Nephron (organoid): Measurements from ENCODE around the gene TBRG4.

Experiments
- H3K27ac Mint-ChIP-seq, 3 experiments: 2 replicates each; pipeline ENCODE4 v1.8.0; 2020; ENCODE audit warnings: mixed read lengths in 3 of 3, mild to moderate bottlenecking in 2 of 3, moderate library complexity in 1 of 3
- H3K27me3 Mint-ChIP-seq: 2 replicates; pipeline ENCODE4 v1.8.0; 2021; ENCODE audit warnings: low read depth, mild to moderate bottlenecking, moderate library complexity, mixed read lengths
- H3K36me3 Mint-ChIP-seq: 2 replicates; pipeline ENCODE4 v1.8.0; 2020; ENCODE audit warnings: low read depth, mixed read lengths
- H3K4me1 Mint-ChIP-seq: 2 replicates; pipeline ENCODE4 v1.8.0; 2020; ENCODE audit warnings: mixed read lengths
- H3K4me3 Mint-ChIP-seq, 3 experiments: 2 replicates each; pipeline ENCODE4 v1.8.0; 2020; ENCODE audit warnings: mild to moderate bottlenecking in 3 of 3, mixed read lengths in 3 of 3, moderate library complexity in 2 of 3
- H3K9me3 Mint-ChIP-seq: 2 replicates; pipeline ENCODE4 v1.8.0; 2020; ENCODE audit warnings: mixed read lengths
- CTCF ChIP-seq, 3 experiments: fragments of 200-600 bp; sonication (generic); IDR thresholded peaks; one replicate each; pipeline ENCODE4 v1.5.0; 2021; ENCODE audit warnings: antibody characterized with exemption in 3 of 3; ENCODE audit not compliant: unreplicated experiment in 3 of 3

Gene TBRG4

GRCh38 chr7:45103958-45104843, 7.3 kb downstream of the TBRG4 start:
- no peaks in the 10 kb centered on the region for H3K27me3 Mint-ChIP-seq
- H3K4me1 Mint-ChIP-seq, result no peaks in the 10 kb centered on the region
- no peak for TF ChIP-seq CTCF (IDR thresholded peaks at IDR 0.05; ENCODE audit: unreplicated experiment in 3 of 3)
- H3K27ac Mint-ChIP-seq, result no peak overlapping the region
- no peak overlapping the region for H3K4me3 Mint-ChIP-seq
- peaks cover 40% of the 10 kb centered on the region for H3K36me3 Mint-ChIP-seq
- H3K9me3 Mint-ChIP-seq, result no peaks in the 10 kb centered on the region

DNA sequence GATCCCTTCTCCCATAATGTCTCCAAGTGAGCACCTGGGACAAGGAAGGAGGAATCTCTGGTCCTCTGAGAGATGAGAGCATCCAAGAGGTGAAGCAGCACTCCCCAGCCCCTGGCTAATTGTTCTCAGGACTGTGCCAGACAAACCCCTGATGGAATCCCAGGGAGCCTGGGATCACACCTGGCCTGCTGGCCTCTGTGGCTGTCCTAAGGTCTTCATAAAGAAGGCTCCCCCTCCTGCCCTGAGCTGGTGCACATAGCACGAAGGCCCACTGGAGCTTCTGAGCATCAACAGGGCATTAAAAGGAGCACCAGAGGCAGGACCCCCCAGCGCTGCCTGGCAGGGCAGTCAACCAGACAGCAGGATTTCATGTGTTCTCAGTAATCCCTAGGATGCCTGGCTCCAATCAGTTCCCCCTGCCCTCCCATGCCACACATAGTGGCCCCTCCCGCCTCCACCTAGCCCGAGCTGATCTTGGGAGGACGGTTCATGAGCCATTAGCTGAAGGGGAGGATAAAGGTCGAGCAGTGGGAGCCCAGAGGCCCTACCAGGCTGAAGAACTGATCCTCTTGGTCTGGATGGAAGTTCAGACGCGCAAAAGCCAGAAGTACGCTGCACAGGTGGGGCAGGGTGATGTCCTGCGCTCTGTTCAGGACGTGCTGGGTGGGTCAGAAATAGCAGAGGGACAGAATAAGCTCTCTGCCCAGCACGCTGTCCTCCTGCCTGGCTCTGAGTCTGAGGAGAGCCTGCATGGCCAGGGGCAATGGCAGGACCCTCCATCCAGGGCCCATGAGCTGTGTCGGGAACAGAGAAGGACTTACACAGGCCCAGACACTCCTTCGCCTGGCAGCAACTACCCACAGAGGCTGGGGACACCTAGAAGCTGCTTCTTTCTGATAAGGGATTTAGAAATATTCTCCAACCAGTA, 8.4 kb downstream of the TBRG4 start:
- no peaks in the 10 kb centered on the region for H3K4me1 Mint-ChIP-seq
- no peak for TF ChIP-seq CTCF (IDR thresholded peaks at IDR 0.05; ENCODE audit: unreplicated experiment in 3 of 3)
- H3K4me3 Mint-ChIP-seq, result no peak overlapping the region
- peaks cover 32% of the 10 kb centered on the region for H3K36me3 Mint-ChIP-seq
- no peaks in the 10 kb centered on the region for H3K27me3 Mint-ChIP-seq
- no peak overlapping the region for H3K27ac Mint-ChIP-seq
- no peaks in the 10 kb centered on the region for H3K9me3 Mint-ChIP-seq

DNA sequence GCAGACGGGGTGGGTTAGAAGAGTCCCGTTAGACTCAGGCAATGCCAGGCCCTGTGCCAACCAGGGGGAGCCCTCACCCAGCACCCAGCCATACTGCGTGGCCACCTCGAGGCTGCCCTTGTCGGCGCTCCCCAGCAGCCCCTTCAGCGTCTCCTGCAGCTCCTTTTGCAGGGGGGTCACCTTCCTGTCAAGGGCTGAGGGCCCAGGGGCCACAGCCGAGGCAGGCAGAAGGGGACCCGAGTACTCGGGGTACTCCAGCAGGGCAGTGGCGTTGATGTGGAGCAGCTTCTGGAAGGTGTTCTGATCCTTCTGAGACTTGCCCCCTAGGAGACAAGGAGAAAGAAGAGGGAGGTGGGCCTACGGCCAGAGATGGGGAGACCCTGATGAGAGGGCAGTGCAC, 9.7 kb downstream of the TBRG4 start:
- peaks cover 23% of the 10 kb centered on the region for H3K36me3 Mint-ChIP-seq
- H3K27ac Mint-ChIP-seq, result no peak overlapping the region
- H3K4me3 Mint-ChIP-seq, result no peak overlapping the region
- no peaks in the 10 kb centered on the region for H3K9me3 Mint-ChIP-seq
- H3K27me3 Mint-ChIP-seq, result no peaks in the 10 kb centered on the region
- no peak for TF ChIP-seq CTCF (IDR thresholded peaks at IDR 0.05; ENCODE audit: unreplicated experiment in 3 of 3)
- no peaks in the 10 kb centered on the region for H3K4me1 Mint-ChIP-seq

DNA sequence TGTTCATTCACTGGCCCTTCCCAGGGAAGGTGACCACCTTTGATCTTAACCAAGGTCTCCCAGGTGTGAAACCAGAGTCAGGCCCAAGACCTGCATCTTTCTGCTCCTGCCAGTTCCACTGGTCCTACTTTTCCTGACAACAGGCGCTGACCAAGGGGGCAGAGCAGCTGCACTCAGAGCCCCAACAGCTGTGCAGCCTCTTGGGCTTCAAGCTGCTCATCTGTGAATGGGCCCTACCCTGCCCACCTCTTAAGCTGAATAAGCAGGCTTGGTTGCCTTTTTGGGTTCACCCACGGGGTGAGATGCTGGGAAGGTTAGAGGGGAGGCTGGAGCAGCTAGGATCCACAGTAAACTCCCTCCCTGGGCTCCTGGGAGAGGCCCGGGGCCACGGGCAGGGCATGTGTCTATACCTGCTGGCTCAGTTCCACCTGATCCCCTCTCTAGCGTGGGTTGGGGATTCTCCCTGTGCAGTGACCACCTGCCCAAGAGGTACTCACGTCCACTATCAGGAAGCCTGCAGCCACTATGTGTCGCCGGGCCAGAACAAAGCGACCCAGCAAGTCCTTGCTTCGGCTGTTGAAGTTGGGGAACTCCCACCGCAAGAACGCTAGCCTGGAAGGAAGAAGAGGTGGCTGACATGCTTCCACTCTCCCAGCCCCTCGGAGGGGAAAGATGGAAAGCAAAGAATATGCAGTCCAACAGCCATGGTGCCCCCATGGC, 10.6 kb downstream of the TBRG4 start:
- no peaks in the 10 kb centered on the region for H3K27me3 Mint-ChIP-seq
- H3K4me3 Mint-ChIP-seq, result no peak overlapping the region
- no peaks in the 10 kb centered on the region for H3K4me1 Mint-ChIP-seq
- H3K27ac Mint-ChIP-seq, result no peak overlapping the region
- TF ChIP-seq CTCF (IDR thresholded peaks at IDR 0.05; ENCODE audit: unreplicated experiment in 3 of 3), result no peak
- H3K36me3 Mint-ChIP-seq, result peaks cover 23% of the 10 kb centered on the region
- no peaks in the 10 kb centered on the region for H3K9me3 Mint-ChIP-seq

DNA sequence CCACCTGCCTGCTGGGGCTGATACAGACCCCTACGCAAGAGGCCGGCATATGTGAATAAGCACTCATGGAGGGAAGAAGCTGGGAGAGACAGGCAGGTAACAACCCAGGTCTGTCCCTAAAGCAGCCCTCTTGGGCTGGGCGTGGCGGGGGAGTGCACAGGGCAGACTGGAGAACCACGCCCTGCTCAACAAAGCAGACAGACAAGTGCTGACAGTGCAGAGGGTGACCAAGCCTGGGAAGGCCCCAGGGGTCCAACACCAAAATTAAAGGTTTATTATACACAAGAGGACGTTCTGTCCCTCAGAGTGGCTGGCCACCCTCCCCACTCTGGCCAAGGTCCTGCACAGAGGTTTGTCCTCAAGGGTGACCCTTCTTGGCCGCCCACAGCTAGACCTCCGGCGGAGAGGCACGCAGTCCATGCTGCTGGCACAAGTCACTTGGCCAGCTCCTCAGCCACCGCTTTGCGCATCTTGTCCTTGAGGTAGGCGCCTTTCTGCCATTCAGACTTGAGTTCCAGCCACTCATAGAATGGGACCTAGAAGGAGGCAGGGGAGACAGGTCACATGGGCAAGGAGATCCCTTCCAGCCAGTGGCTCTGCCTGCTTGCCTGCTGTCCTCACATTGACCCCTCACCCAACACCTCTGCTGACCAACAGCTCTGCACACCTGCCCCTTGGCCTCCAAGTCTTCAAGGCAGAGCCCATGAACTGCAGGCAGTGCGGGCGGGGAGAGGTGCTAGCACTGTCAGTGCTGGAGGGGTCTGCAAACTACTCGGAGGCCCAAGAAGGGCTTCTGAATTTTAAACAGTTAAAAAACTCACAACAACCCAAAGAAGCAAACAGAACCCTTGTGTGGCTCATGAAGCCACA, 11.4 kb downstream of the TBRG4 start:
- Mint-ChIP-seq H3K9me3 (no peaks in the 10 kb centered on the region), H3K27ac (no peak overlapping the region), H3K27me3 (no peaks in the 10 kb centered on the region), H3K4me1 (no peaks in the 10 kb centered on the region), H3K4me3 (no peak overlapping the region), H3K36me3 (peaks cover 17% of the 10 kb centered on the region)
- no peak for TF ChIP-seq CTCF (IDR thresholded peaks at IDR 0.05; ENCODE audit: unreplicated experiment in 3 of 3)
